Heart left ventricle (tissue), 16 donors: ENCODE data around the gene HEPHL1. TPM values are rescaled to one million over a fixed set of nuclear protein-coding genes. Genes with fewer than 3 reads are reported as not detected.

Experiments used
- ATAC-seq, 4 donors: fragments of 200-7000 bp; cut with Tn5 transposase; one replicate each; pipeline ENCODE4 v1.9.1; 2020 to 2022; ENCODE audit warnings: moderate library complexity in 4 of 4, mild to moderate bottlenecking in 3 of 4, moderate number of reproducible peaks in 1 of 4
- DNase-seq, 5 donors: peaks; one replicate each; pipeline ENCODE4 v3.0.0-alpha.2; 2020
- H3K27ac ChIP-seq, 12 donors: fragments of 200-600 bp; sonication (generic) in 4 of 12; one replicate each; pipeline versions ENCODE4 v1.5.0 to v1.8.0; 2016 to 2022; ENCODE audit warnings: mild to moderate bottlenecking in 2 of 12
- H3K27me3 ChIP-seq, 9 donors: fragments of 200-600 bp; sonication (generic) in 2 of 9; one replicate each; pipeline versions ENCODE4 v1.5.1 to v1.8.0; 2016 to 2022; ENCODE audit warnings: mild to moderate bottlenecking in 3 of 9
- H3K36me3 ChIP-seq, 9 donors: fragments of 200-600 bp; sonication (generic) in 2 of 9; one replicate each; pipeline versions ENCODE4 v1.5.0 to v1.8.0; 2018 to 2022; ENCODE audit warnings: mild to moderate bottlenecking in 2 of 9
- H3K4me1 ChIP-seq, 12 donors: fragments of 200-600 bp; sonication (generic) in 4 of 12; one replicate each; pipeline versions ENCODE4 v1.5.0 to v1.8.0; 2016 to 2022; ENCODE audit warnings: mild to moderate bottlenecking in 3 of 12
- H3K4me3 ChIP-seq, 12 donors: fragments of 200-600 bp; sonication (generic) in 4 of 12; one replicate each; pipeline versions ENCODE4 v1.5.0 to v1.8.0; 2017 to 2022; ENCODE audit warnings: mild to moderate bottlenecking in 9 of 12, moderate library complexity in 4 of 12
- H3K9me3 ChIP-seq, 12 donors: fragments of 200-600 bp; sonication (generic) in 4 of 12; one replicate each; pipeline versions ENCODE4 v1.5.0 to v1.8.0; 2016 to 2022; ENCODE audit warnings: mild to moderate bottlenecking in 1 of 12
- POLR2A ChIP-seq, 2 donors: fragments of 450-650 bp; IDR thresholded peaks; one replicate each; pipeline ENCODE4 v1.6.1; 2017; ENCODE audit warnings: antibody characterized with exemption in 2 of 2, mild to moderate bottlenecking in 2 of 2, moderate library complexity in 2 of 2
- WGBS, 4 donors: extraction: QIAGEN DNeasy Blood & Tissue Kit in 2 of 4; methylation state at CpG; one replicate each; pipeline versions ENCODE4 v1.1.5 to v1.1.7; 2013 to 2018; 5-methylcytosine and 5-hydroxymethylcytosine counted together
- intact Hi-C, 10 donors: fragments of 100-400 bp; cut with DNase I; formaldehyde crosslinking; loops; one replicate each; pipeline versions ENCODE4 v1.11.1 to v1.14.2; 2022
- polyA plus RNA-seq, 2 donors: library from polyadenylated mRNA; stranded (reverse); fragments of 200-250 nt; gene quantifications; one replicate each; pipeline ENCODE4 v1.2.3, GENCODE V29; 2013
- total RNA-seq, 9 donors: library from RNA; depleted of rRNA in 2 of 9; stranded (reverse); fragments of >200 nt in 2 of 9; fragmentation: NEBNext Ultra II Directional in 3 of 9; extraction: Animal tissue kit (Norgen Biotek cat#: 25700) in 3 of 9; gene quantifications; one replicate each; pipeline versions ENCODE4 v1.1.0 to v1.2.4, GENCODE V29; 2016 to 2023
- TF ChIP-seq, protein P1 (sequence below), 12 donors: fragments of 200-600 bp; sonication (generic) in 4 of 12; IDR thresholded peaks; one replicate each; pipeline versions ENCODE4 v1.5.0 to v1.8.0; 2018 to 2022; ENCODE audit warnings: antibody characterized with exemption in 12 of 12, mild to moderate bottlenecking in 5 of 12
- donor health status: ischemic (EF 13 %, LVEDD 7.1; RV severe dilation, severe dysfunction).
- donor health status: healthy with polysubstance abuse.
- donor health status: DM: no; HTN: yes; CAD: no.
- donor health status: DM: no; HTN: no; CAD: no.
- donor health status: ischemic (EF 25% LVEDD 6.9; RV normal size, moderate dysfunction).
- donor health status: ischemic (EF 25% LVEDD 5.7; RV mildly dilated, moderate dysfunction).
- donor health status: healthy.
- donor health status: DM: yes; HTN: yes; CAD: no.
- donor health status: ischemic (EF 35%, LVEDD 5.7; RV mildly dilated, moderate dysfunction).
- donor health status: nonischemic (EF 11% LVEDD 7.7; RV severe dilation, severe dysfunction).
- donor health status: DM: yes; HTN: yes; CAD: no.
- donor health status: PGD.
- donor health status: ischemic (EF 29% LVEDD 5.4; RV normal size, mild dysfunction).
- donor health status: nonischemic (EF 23%, LVEDD 6.1; RV moderate dilation, normal function).

The HEPHL1 gene
- total and polyA plus RNA-seq, 11 donors, result 0.07 TPM; not detected in 10

- WGBS, 4 donors, result 74 to 88% (median 84%) methylated on average over 1 of the region's 1 CpG
- DNase-seq, result no peak
- Histone ChIP-seq H3K4me1 (no peaks in the 10 kb centered on the region), H3K4me3 (no peak overlapping the region), H3K27me3 (no peaks in the 10 kb centered on the region), H3K27ac (no peak overlapping the region), H3K36me3 (no peaks in the 10 kb centered on the region), H3K9me3 (peaks cover 0 to 15% (median 0%) of the 10 kb centered on the region in 12 donors)
- ATAC-seq, result no peak
- no peak for TF ChIP-seq POLR2A (IDR thresholded peaks at IDR 0.05)
- TF ChIP-seq, protein P1, sequence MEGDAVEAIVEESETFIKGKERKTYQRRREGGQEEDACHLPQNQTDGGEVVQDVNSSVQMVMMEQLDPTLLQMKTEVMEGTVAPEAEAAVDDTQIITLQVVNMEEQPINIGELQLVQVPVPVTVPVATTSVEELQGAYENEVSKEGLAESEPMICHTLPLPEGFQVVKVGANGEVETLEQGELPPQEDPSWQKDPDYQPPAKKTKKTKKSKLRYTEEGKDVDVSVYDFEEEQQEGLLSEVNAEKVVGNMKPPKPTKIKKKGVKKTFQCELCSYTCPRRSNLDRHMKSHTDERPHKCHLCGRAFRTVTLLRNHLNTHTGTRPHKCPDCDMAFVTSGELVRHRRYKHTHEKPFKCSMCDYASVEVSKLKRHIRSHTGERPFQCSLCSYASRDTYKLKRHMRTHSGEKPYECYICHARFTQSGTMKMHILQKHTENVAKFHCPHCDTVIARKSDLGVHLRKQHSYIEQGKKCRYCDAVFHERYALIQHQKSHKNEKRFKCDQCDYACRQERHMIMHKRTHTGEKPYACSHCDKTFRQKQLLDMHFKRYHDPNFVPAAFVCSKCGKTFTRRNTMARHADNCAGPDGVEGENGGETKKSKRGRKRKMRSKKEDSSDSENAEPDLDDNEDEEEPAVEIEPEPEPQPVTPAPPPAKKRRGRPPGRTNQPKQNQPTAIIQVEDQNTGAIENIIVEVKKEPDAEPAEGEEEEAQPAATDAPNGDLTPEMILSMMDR (IDR thresholded peaks at IDR 0.05), result no peak
- intact Hi-C loops, result no loop called here
Observed at GRCh38 chr11:94049351-94049750, 28.2 kb downstream of the HEPHL1 start.

DNA sequence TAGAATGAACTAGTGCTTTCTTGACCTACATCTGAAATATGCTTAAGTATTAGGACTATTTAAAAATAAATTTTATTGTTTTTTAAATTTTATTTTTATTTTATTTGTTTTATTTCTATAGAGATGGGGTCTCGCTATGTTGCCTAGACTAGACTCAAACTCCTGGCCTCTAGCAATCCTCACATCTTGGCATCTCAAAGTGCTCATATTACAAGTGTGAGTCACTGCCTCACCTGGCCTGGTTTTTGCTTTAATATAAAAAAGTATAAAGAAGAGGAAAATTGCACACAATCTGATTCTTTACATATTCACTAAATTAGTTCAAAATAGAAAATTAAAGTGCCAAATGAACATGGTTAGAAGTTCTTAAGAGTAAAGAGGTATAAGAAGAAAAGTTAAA, 37.5 kb downstream of the HEPHL1 start:
- no peak overlapping the region for H3K4me3 ChIP-seq
- WGBS, 4 donors, result 90 to 94% (median 92%) methylated on average over 1 of the region's 1 CpG
- peaks cover 0 to 7% (median 0%) of the 10 kb centered on the region in 12 donors for H3K9me3 ChIP-seq
- DNase-seq (no peak), ATAC-seq (no peak)
- H3K36me3 ChIP-seq, result no peaks in the 10 kb centered on the region
- intact Hi-C loops, result no loop called here
- H3K4me1 ChIP-seq, result no peaks in the 10 kb centered on the region
- TF ChIP-seq POLR2A (IDR thresholded peaks at IDR 0.05), result no peak
- TF ChIP-seq, protein P1 (IDR thresholded peaks at IDR 0.05), result no peak
- no peaks in the 10 kb centered on the region for H3K27me3 ChIP-seq
- no peak overlapping the region for H3K27ac ChIP-seq

DNA sequence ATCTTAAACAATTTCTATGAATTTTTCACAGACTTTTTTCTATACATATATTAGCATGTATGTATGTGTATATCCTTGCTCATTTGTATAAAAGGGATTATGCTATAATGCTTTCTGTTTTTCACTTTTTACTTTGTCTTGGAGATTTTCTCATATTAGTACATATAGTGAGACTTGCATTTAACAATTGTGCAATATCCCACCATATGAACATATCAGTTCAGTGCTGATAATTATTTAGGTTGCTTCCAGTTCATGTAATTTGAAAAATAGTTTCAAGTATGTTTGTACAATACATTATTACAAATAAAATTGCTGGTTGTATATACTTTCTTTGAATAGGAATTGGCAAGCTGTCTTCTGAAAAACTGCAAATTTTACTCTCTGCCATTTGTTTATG, 37.9 kb downstream of the HEPHL1 start:
- ATAC-seq (no peak), DNase-seq (no peak)
- no peak overlapping the region for H3K27ac ChIP-seq
- no peaks in the 10 kb centered on the region for H3K36me3 ChIP-seq
- H3K4me3 ChIP-seq, result no peak overlapping the region
- intact Hi-C loops, result no loop called here
- TF ChIP-seq, protein P1 (IDR thresholded peaks at IDR 0.05), result no peak
- no peak for TF ChIP-seq POLR2A (IDR thresholded peaks at IDR 0.05)
- no peaks in the 10 kb centered on the region for H3K4me1 ChIP-seq
- peaks cover 0 to 7% (median 0%) of the 10 kb centered on the region in 12 donors for H3K9me3 ChIP-seq
- H3K27me3 ChIP-seq, result no peaks in the 10 kb centered on the region

DNA sequence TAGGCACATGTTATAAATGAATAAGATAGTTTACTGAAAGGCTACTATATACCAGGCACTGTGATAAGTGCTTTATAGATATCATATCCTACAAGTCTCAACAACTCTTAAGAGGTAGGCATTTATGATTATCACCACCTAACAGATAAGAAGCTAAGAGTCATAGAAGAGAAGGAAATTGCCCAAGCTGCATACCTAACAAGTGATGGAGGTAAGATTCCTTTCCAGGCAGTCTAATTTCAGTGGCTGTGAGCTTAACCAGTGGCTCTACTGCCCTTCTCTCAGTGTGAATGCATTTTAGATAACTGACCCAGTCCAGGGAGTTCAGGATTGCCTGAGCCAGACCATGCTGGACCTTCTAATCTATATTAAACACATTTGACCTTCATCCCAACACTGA, 39.2 kb downstream of the HEPHL1 start:
- ATAC-seq (no peak), DNase-seq (no peak)
- Histone ChIP-seq H3K4me3 (no peak overlapping the region), H3K27me3 (no peaks in the 10 kb centered on the region), H3K27ac (no peak overlapping the region), H3K4me1 (no peaks in the 10 kb centered on the region), H3K36me3 (no peaks in the 10 kb centered on the region), H3K9me3 (peaks cover 0 to 7% (median 0%) of the 10 kb centered on the region in 12 donors)
- intact Hi-C loops, result loop anchor here in 1 of 10 donors (2.0 kb wide), 1 partner anchor 20 kb away; no protein-coding TSS in a partner anchor
- TF ChIP-seq POLR2A (IDR thresholded peaks at IDR 0.05), result no peak
- TF ChIP-seq, protein P1 (IDR thresholded peaks at IDR 0.05), result no peak
